ENCODE results near the gene GPR158.

GRCh38 chr10:25600651-25601050 lies 425.9 kb downstream of the GPR158 start:
- TF ChIP-seq CEBPB (IDR thresholded peaks at IDR 0.05) (no peak), EP300 (IDR thresholded peaks at IDR 0.05; ENCODE audit: borderline replicate concordance) (no peak), TEAD4 (IDR thresholded peaks at IDR 0.05) (no peak), MAX (IDR thresholded peaks at IDR 0.05) (no peak), REST (IDR thresholded peaks at IDR 0.05; ENCODE audit: low read depth) (no peak), YY1 (IDR thresholded peaks at IDR 0.05; ENCODE audit: low read depth) (no peak), RAD21 (IDR thresholded peaks at IDR 0.05; ENCODE audit: low read depth) (no peak), FOXM1 (IDR thresholded peaks at IDR 0.05; ENCODE audit: borderline replicate concordance, low read depth) (no peak), ZBTB7A (IDR thresholded peaks at IDR 0.05; ENCODE audit: low read depth) (no peak), NFIC (IDR thresholded peaks at IDR 0.05) (no peak), CREB1 (IDR thresholded peaks at IDR 0.05; ENCODE audit: low read depth) (no peak), TAF1 (IDR thresholded peaks at IDR 0.05; ENCODE audit: low read depth) (no peak), USF1 (IDR thresholded peaks at IDR 0.05) (no peak), TCF12 (IDR thresholded peaks at IDR 0.05; ENCODE audit: low read depth) (no peak)
